ENCODE measurements around the gene AOPEP. TPM values are rescaled to one million over a fixed set of nuclear protein-coding genes. Genes with fewer than 3 reads are reported as not detected.
"Not testable (repeated sequence)": the region's sequence is repeated elsewhere in the genome, so short reads cannot be mapped to it uniquely, and the experiment has no call there.

Gene AOPEP
- total and polyA plus RNA-seq, 12 donors, result 110 to 250 (median 161) TPM

GRCh38 chr9:95018099-95018936, 291.8 kb downstream of the AOPEP start:
- TF ChIP-seq CTCF (IDR thresholded peaks at IDR 0.05), result no peak
- peaks cover 0 to 93% (median 47%) of the 10 kb centered on the region in 9 donors for H3K36me3 ChIP-seq
- peak overlapping the region in 5 of 10 donors; percentile 12 to 27 (median 18) for H3K4me3 ChIP-seq
- peak overlapping the region; percentile 20 to 87 (median 73) for H3K27ac ChIP-seq
- no peaks in the 10 kb centered on the region for H3K27me3 ChIP-seq
- H3K9me3 ChIP-seq, result no peaks in the 10 kb centered on the region
- DNase-seq (peak; percentile 54 to 62), ATAC-seq (peak; percentile 32 to 85 (median 78))
- intact Hi-C loops (cut with DNase I), result loop anchor here in 2 of 10 donors (5.0 to 10.0 kb wide), 3 partner anchors 64 to 234 kb away; no protein-coding TSS in a partner anchor
- WGBS, 2 donors, result 21 to 25% methylated on average over 11 of the region's 11 CpGs
- H3K4me1 ChIP-seq, result peaks cover 22 to 100% (median 95%) of the 10 kb centered on the region in 9 donors

GRCh38 chr9:95020644-95021043, 294.1 kb downstream of the AOPEP start:
- Histone ChIP-seq H3K36me3 (peaks cover 0 to 71% (median 45%) of the 10 kb centered on the region in 9 donors), H3K27ac (peak overlapping the region in 6 of 10 donors; percentile 70 to 87 (median 80)), H3K4me1 (peaks cover 38 to 100% (median 98%) of the 10 kb centered on the region in 9 donors)
- not testable (repeated sequence) for H3K4me3 ChIP-seq, ATAC-seq, H3K9me3 ChIP-seq, DNase-seq, H3K27me3 ChIP-seq
- WGBS, 2 donors, result 83 to 85% methylated on average over 6 of the region's 6 CpGs
- intact Hi-C loops (cut with DNase I), result loop anchor here in 4 of 10 donors (5.0 to 10.0 kb wide), 4 partner anchors 37 to 238 kb away; no protein-coding TSS in a partner anchor

- 62 to 69% methylated on average over 7 of the region's 7 CpGs for WGBS, 2 donors
- H3K27ac ChIP-seq, result peak overlapping the region in 7 of 10 donors; percentile 81 to 87 (median 84)
- H3K4me1 ChIP-seq, result peaks cover 38 to 100% (median 99%) of the 10 kb centered on the region in 9 donors
- H3K9me3 ChIP-seq, result no peaks in the 10 kb centered on the region
- intact Hi-C loops (cut with DNase I), result loop anchor here in 4 of 10 donors (5.0 to 10.0 kb wide), 4 partner anchors 36 to 239 kb away; no protein-coding TSS in a partner anchor
- no peaks in the 10 kb centered on the region for H3K27me3 ChIP-seq
- ATAC-seq, result no peak
- DNase-seq, result no peak
- peaks cover 0 to 68% (median 38%) of the 10 kb centered on the region in 9 donors for H3K36me3 ChIP-seq
- H3K4me3 ChIP-seq, result no peak overlapping the region
- no peak for TF ChIP-seq CTCF (IDR thresholded peaks at IDR 0.05)
Measured at GRCh38 chr9:95021166-95021886, 294.8 kb downstream of the AOPEP start.

- intact Hi-C loops (cut with DNase I), result loop anchor here in 4 of 10 donors (5.0 to 10.0 kb wide), 4 partner anchors 35 to 240 kb away; no protein-coding TSS in a partner anchor
- H3K27me3 ChIP-seq, result no peaks in the 10 kb centered on the region
- H3K27ac ChIP-seq, result peak overlapping the region; percentile 14 to 87 (median 82)
- peak overlapping the region in 1 of 10 donors; percentile 15 for H3K4me3 ChIP-seq
- WGBS, 2 donors, result 71 to 83% methylated on average over 5 of the region's 5 CpGs
- H3K4me1 ChIP-seq, result peaks cover 35 to 100% (median 99%) of the 10 kb centered on the region in 9 donors
- no peak for TF ChIP-seq CTCF (IDR thresholded peaks at IDR 0.05)
- ATAC-seq (no peak), DNase-seq (no peak)
- no peaks in the 10 kb centered on the region for H3K9me3 ChIP-seq
- peaks cover 0 to 61% (median 26%) of the 10 kb centered on the region in 9 donors for H3K36me3 ChIP-seq
Measured at GRCh38 chr9:95022657-95023056, 296.2 kb downstream of the AOPEP start.
